ENCODE data around the gene HES3.
"Not testable (repeated sequence)": the region's sequence is repeated elsewhere in the genome, so short reads cannot be mapped to it uniquely, and the experiment has no call there.

Gene HES3

GRCh38 chr1:6209661-6210580 lies 34.1 kb upstream of the HES3 start:
- Histone ChIP-seq H3K27me3 (ENCODE audit: insufficient read depth, low read length) (peaks cover 10% of the 10 kb centered on the region), H3K36me3 (ENCODE audit: insufficient read depth, low read length) (no peaks in the 10 kb centered on the region), H3K4me3 (ENCODE audit: low read length) (peak overlapping the region; percentile 44), H3K4me1 (ENCODE audit: insufficient read depth, low read length) (peaks cover 6% of the 10 kb centered on the region), H3K9me3 (ENCODE audit: low read length) (no peaks in the 10 kb centered on the region), H2AFZ (ENCODE audit: low read depth, low read length) (no peak overlapping the region)

- Histone ChIP-seq H3K9me3 (ENCODE audit: low read length) (no peaks in the 10 kb centered on the region), H3K4me3 (ENCODE audit: low read length) (no peak overlapping the region), H3K27me3 (ENCODE audit: insufficient read depth, low read length) (peaks cover 7% of the 10 kb centered on the region), H2AFZ (ENCODE audit: low read depth, low read length) (no peak overlapping the region), H3K36me3 (ENCODE audit: insufficient read depth, low read length) (no peaks in the 10 kb centered on the region), H3K4me1 (ENCODE audit: insufficient read depth, low read length) (peaks cover 4% of the 10 kb centered on the region)
Observed at GRCh38 chr1:6210591-6211355, 33.2 kb upstream of the HES3 start.

DNA sequence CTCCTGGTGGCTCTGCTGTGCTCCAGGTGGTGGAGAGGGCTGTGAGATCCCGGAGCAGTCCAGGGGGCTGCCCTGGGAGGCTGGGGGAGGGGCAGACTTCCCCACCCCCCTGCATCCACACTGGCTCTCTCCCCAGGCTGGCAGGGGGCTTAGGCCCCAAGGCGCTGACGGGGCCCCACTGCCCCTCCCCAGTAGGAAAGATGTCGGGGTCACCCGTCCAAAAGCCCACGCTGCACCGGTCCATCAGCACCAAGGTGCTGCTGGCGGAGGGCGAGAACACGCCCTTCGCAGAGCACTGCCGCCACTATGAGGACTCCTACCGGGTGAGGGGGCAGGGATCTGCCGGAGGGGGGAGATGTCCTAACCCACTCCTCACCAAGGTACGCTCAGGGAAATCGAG lies 32.2 kb upstream of the HES3 start:
- Histone ChIP-seq H3K9me3 (ENCODE audit: low read length) (no peaks in the 10 kb centered on the region), H3K4me1 (ENCODE audit: insufficient read depth, low read length) (peaks cover 4% of the 10 kb centered on the region), H3K4me3 (ENCODE audit: low read length) (no peak overlapping the region), H3K27me3 (ENCODE audit: insufficient read depth, low read length) (no peaks in the 10 kb centered on the region), H3K36me3 (ENCODE audit: insufficient read depth, low read length) (no peaks in the 10 kb centered on the region), H2AFZ (ENCODE audit: low read depth, low read length) (no peak overlapping the region)

GRCh38 chr1:6212193-6212959 lies 31.6 kb upstream of the HES3 start:
- Histone ChIP-seq H3K36me3 (ENCODE audit: insufficient read depth, low read length) (no peaks in the 10 kb centered on the region), H3K27me3 (ENCODE audit: insufficient read depth, low read length) (no peaks in the 10 kb centered on the region)

DNA sequence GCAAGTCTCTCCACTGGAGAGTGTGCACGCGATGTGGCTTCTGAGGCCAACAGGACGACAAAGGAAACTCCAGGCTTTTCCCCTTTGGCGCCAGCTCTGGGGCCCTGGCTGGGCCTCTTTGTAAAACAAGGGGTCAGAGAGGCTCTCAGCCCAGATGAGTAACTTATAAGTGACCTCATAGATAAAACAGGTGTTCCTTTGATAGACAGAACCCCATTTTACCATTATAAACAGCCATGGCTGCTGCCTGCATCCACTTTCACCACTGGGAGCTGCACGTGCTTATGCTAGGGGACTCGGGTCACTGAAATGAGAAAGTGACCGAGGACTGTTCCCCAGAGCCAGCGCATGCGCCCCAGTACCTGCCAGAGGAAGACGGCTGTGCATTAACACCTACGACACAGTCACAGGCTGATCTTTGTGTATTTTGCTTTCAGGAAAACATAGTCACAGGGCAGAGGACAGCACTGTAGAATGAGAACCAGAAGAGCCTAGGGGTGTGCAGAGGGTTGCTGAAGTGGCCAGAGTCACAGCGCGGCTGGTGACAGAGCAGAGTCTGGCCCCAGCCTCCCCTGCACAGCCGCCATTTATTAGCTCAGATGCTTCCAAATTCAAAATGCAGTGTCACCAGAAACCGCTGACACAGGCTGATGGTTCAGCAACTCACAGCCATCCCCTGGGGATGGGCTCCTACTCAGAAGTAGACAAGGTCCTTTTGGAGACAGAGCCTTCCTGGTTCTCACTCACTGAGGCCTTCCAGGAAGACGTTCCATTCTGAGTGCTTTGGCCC lies 25.4 kb upstream of the HES3 start:
- H3K27me3 ChIP-seq (ENCODE audit: insufficient read depth, low read length): no peaks in the 10 kb centered on the region
- H3K4me1 ChIP-seq (ENCODE audit: insufficient read depth, low read length): peaks cover 4% of the 10 kb centered on the region
- H3K9me3 ChIP-seq (ENCODE audit: low read length): no peaks in the 10 kb centered on the region

More at GRCh38 chr1:6212193-6212959, 31.6 kb upstream of the HES3 start:
- Histone ChIP-seq H2AFZ (ENCODE audit: low read depth, low read length) (no peak overlapping the region), H3K9me3 (ENCODE audit: low read length) (no peaks in the 10 kb centered on the region), H3K4me3 (ENCODE audit: low read length) (no peak overlapping the region), H3K4me1 (ENCODE audit: insufficient read depth, low read length) (peaks cover 4% of the 10 kb centered on the region)

DNA sequence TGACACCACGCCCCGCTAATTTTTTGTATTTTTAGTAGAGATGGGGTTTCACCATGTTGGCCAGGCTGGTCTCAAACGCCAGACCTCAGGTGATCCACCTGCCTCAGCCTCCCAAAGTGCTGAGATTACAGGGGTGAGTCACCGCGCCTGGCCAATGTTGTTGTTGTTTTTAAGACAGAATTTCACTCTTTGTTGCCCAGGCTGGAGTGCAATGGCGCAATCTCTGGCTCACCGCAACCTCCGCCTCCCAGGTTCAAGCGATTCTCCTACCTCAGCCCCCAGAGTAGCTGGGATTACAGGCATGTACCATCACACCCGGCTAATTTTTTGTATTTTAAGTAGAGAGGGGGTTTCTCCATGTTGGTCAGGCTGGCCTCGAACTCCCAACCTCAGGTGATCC lies 24.3 kb upstream of the HES3 start:
- H3K4me1 ChIP-seq (ENCODE audit: insufficient read depth, low read length); H3K9me3 ChIP-seq (ENCODE audit: low read length); H2AFZ ChIP-seq (ENCODE audit: low read depth, low read length); H3K27me3 ChIP-seq (ENCODE audit: insufficient read depth, low read length); H3K4me3 ChIP-seq (ENCODE audit: low read length): not testable (repeated sequence)
- peaks cover 32% of the 10 kb centered on the region for H3K36me3 ChIP-seq (ENCODE audit: insufficient read depth, low read length)

More for the DNA sequence above, 25.4 kb upstream of the HES3 start:
- H3K4me3 ChIP-seq (ENCODE audit: low read length): no peak overlapping the region
- H2AFZ ChIP-seq (ENCODE audit: low read depth, low read length): no peak overlapping the region
- peaks cover 22% of the 10 kb centered on the region for H3K36me3 ChIP-seq (ENCODE audit: insufficient read depth, low read length)

GRCh38 chr1:6220236-6220635 lies 23.7 kb upstream of the HES3 start:
- no peaks in the 10 kb centered on the region for H3K9me3 ChIP-seq (ENCODE audit: low read length)
- H3K36me3 ChIP-seq (ENCODE audit: insufficient read depth, low read length): peaks cover 38% of the 10 kb centered on the region
- H3K27me3 ChIP-seq (ENCODE audit: insufficient read depth, low read length): no peaks in the 10 kb centered on the region
- H3K4me3 ChIP-seq (ENCODE audit: low read length): no peak overlapping the region
- H3K4me1 ChIP-seq (ENCODE audit: insufficient read depth, low read length): peaks cover 4% of the 10 kb centered on the region
- H2AFZ ChIP-seq (ENCODE audit: low read depth, low read length): no peak overlapping the region

- Histone ChIP-seq H2AFZ (ENCODE audit: low read depth, low read length) (no peak overlapping the region), H3K27me3 (ENCODE audit: insufficient read depth, low read length) (no peaks in the 10 kb centered on the region), H3K9me3 (ENCODE audit: low read length) (no peaks in the 10 kb centered on the region), H3K36me3 (ENCODE audit: insufficient read depth, low read length) (peaks cover 47% of the 10 kb centered on the region), H3K4me3 (ENCODE audit: low read length) (no peak overlapping the region), H3K4me1 (ENCODE audit: insufficient read depth, low read length) (peaks cover 4% of the 10 kb centered on the region)
Observed at GRCh38 chr1:6221210-6221784, 22.7 kb upstream of the HES3 start.

DNA sequence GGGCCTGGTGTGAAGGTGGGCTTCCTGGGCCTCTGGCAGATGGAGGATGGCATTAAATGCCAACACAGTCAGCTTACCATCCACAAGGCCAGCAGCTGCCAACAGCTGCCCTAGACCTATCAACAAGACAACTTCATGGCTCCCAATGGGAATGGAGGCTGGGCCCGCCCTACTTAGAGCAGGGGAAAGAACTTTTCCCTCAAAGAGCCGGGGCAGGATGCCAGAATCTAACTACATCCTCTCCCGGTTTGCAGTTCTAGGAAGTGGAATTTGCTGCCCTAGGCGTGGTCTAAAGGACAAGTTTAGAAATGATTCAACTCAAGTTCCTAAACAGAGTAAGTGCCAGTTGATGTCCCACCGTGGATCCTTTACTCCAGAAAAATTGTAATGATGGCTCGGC lies 21.3 kb upstream of the HES3 start:
- Histone ChIP-seq H3K27me3 (ENCODE audit: insufficient read depth, low read length) (no peaks in the 10 kb centered on the region), H3K9me3 (ENCODE audit: low read length) (no peaks in the 10 kb centered on the region), H2AFZ (ENCODE audit: low read depth, low read length) (no peak overlapping the region), H3K36me3 (ENCODE audit: insufficient read depth, low read length) (peaks cover 58% of the 10 kb centered on the region), H3K4me1 (ENCODE audit: insufficient read depth, low read length) (peaks cover 4% of the 10 kb centered on the region), H3K4me3 (ENCODE audit: low read length) (no peak overlapping the region)

GRCh38 chr1:6223617-6224016 lies 20.4 kb upstream of the HES3 start:
- H3K36me3 ChIP-seq (ENCODE audit: insufficient read depth, low read length): peaks cover 62% of the 10 kb centered on the region
- H3K4me1 ChIP-seq (ENCODE audit: insufficient read depth, low read length): peaks cover 2% of the 10 kb centered on the region
- H3K9me3 ChIP-seq (ENCODE audit: low read length): no peaks in the 10 kb centered on the region
- no peak overlapping the region for H2AFZ ChIP-seq (ENCODE audit: low read depth, low read length)
- no peaks in the 10 kb centered on the region for H3K27me3 ChIP-seq (ENCODE audit: insufficient read depth, low read length)
- H3K4me3 ChIP-seq (ENCODE audit: low read length): no peak overlapping the region

DNA sequence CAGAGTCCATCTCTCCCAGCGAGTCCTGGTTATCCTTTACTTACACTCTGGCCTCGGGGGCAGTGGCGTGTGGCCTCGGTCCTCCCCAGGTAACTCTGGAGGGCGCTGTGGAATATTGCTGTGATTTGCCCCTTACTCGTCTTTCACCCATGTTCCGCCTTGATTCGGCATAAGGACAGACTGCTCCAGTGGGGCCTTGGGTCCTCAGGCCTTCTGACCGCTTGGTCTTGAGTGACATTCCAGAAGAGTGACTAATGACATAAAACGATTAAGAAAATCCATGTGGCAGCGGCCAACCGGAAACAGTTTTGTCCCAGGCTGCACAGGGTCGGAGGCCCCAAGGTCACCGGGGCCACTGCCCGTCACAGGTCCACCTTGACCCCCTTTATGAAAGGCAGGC lies 19.3 kb upstream of the HES3 start:
- H3K36me3 ChIP-seq (ENCODE audit: insufficient read depth, low read length): peaks cover 66% of the 10 kb centered on the region
- no peaks in the 10 kb centered on the region for H3K9me3 ChIP-seq (ENCODE audit: low read length)
- H3K4me3 ChIP-seq (ENCODE audit: low read length): no peak overlapping the region
- no peak overlapping the region for H2AFZ ChIP-seq (ENCODE audit: low read depth, low read length)
- H3K4me1 ChIP-seq (ENCODE audit: insufficient read depth, low read length): no peaks in the 10 kb centered on the region
- H3K27me3 ChIP-seq (ENCODE audit: insufficient read depth, low read length): no peaks in the 10 kb centered on the region

DNA sequence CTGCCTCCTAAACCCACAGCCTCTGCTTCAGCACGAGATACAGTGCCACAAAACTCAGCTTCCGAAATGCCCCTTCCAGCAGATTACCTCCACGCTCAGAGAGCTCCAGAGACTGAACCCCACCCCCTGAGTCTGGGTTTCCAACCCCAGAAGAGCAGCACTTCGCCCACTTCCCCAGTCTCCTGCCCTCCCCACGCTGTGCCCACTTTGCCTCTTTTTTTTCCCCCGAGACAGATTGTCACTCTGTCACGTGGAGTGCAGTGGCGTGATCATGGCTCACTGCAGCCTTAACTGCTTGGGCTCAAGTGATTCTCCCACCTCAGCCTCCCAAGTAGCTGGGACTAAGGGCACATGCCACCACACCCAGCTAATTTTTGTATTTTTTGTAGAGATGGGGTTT lies 18.3 kb upstream of the HES3 start:
- H3K4me3 ChIP-seq (ENCODE audit: low read length): no peak overlapping the region
- no peaks in the 10 kb centered on the region for H3K27me3 ChIP-seq (ENCODE audit: insufficient read depth, low read length)
- no peak overlapping the region for H2AFZ ChIP-seq (ENCODE audit: low read depth, low read length)
- no peaks in the 10 kb centered on the region for H3K9me3 ChIP-seq (ENCODE audit: low read length)
- H3K4me1 ChIP-seq (ENCODE audit: insufficient read depth, low read length): no peaks in the 10 kb centered on the region
- H3K36me3 ChIP-seq (ENCODE audit: insufficient read depth, low read length): peaks cover 67% of the 10 kb centered on the region
